ENCODE measurements around the gene PACRG. TPM values are rescaled to one million over a fixed set of nuclear protein-coding genes. Genes with fewer than 3 reads are reported as not detected.

PACRG gene
- total RNA-seq, 1 experiment from 2014 or later = 0.52 TPM

- H3K4me3 ChIP-seq (ENCODE audit: insufficient read depth, low read depth, low read length) = no peak overlapping the region
- no peaks in the 10 kb centered on the region for H3K27me3 ChIP-seq (ENCODE audit: control insufficient read depth, insufficient read depth, low read length)
- H3K36me3 ChIP-seq (replicated peaks; ENCODE audit: control insufficient read depth, insufficient read depth, low read length) = no peaks in the 10 kb centered on the region
- no peak for DNase-seq
Measured at GRCh38 chr6:162887981-162888689, 160.4 kb downstream of the PACRG start.

GRCh38 chr6:162889303-162889702 lies 161.5 kb downstream of the PACRG start:
- H3K36me3 ChIP-seq (replicated peaks; ENCODE audit: control insufficient read depth, insufficient read depth, low read length) = no peaks in the 10 kb centered on the region
- H3K27me3 ChIP-seq (ENCODE audit: control insufficient read depth, insufficient read depth, low read length) = no peaks in the 10 kb centered on the region
- H3K4me3 ChIP-seq (ENCODE audit: insufficient read depth, low read depth, low read length) = no peak overlapping the region
- DNase-seq = no peak

GRCh38 chr6:162898011-162898410 lies 170.2 kb downstream of the PACRG start:
- no peak overlapping the region for H3K4me3 ChIP-seq (ENCODE audit: insufficient read depth, low read depth, low read length)
- no peaks in the 10 kb centered on the region for H3K36me3 ChIP-seq (replicated peaks; ENCODE audit: control insufficient read depth, insufficient read depth, low read length)
- H3K27me3 ChIP-seq (ENCODE audit: control insufficient read depth, insufficient read depth, low read length) = no peaks in the 10 kb centered on the region

GRCh38 chr6:162899148-162899547 lies 171.4 kb downstream of the PACRG start:
- Histone ChIP-seq H3K4me3 (ENCODE audit: insufficient read depth, low read depth, low read length) (no peak overlapping the region), H3K36me3 (replicated peaks; ENCODE audit: control insufficient read depth, insufficient read depth, low read length) (no peaks in the 10 kb centered on the region), H3K27me3 (ENCODE audit: control insufficient read depth, insufficient read depth, low read length) (no peaks in the 10 kb centered on the region)
- DNase-seq = no peak

More at GRCh38 chr6:162898011-162898410, 170.2 kb downstream of the PACRG start:
- DNase-seq = no peak

- no peak for DNase-seq
- no peak overlapping the region for H3K4me3 ChIP-seq (ENCODE audit: insufficient read depth, low read depth, low read length)
- H3K27me3 ChIP-seq (ENCODE audit: control insufficient read depth, insufficient read depth, low read length) = no peaks in the 10 kb centered on the region
- no peaks in the 10 kb centered on the region for H3K36me3 ChIP-seq (replicated peaks; ENCODE audit: control insufficient read depth, insufficient read depth, low read length)
Measured at GRCh38 chr6:162900503-162900902, 172.7 kb downstream of the PACRG start.

GRCh38 chr6:162904069-162904663 lies 176.4 kb downstream of the PACRG start:
- no peaks in the 10 kb centered on the region for H3K27me3 ChIP-seq (ENCODE audit: control insufficient read depth, insufficient read depth, low read length)
- H3K4me3 ChIP-seq (ENCODE audit: insufficient read depth, low read depth, low read length) = no peak overlapping the region
- DNase-seq = no peak
- H3K36me3 ChIP-seq (replicated peaks; ENCODE audit: control insufficient read depth, insufficient read depth, low read length) = no peaks in the 10 kb centered on the region

GRCh38 chr6:162906479-162906878 lies 178.7 kb downstream of the PACRG start:
- Histone ChIP-seq H3K27me3 (ENCODE audit: control insufficient read depth, insufficient read depth, low read length) (no peaks in the 10 kb centered on the region), H3K4me3 (ENCODE audit: insufficient read depth, low read depth, low read length) (no peak overlapping the region), H3K36me3 (replicated peaks; ENCODE audit: control insufficient read depth, insufficient read depth, low read length) (no peaks in the 10 kb centered on the region)
- DNase-seq = no peak

GRCh38 chr6:162907876-162908481 lies 180.2 kb downstream of the PACRG start:
- Histone ChIP-seq H3K4me3 (ENCODE audit: insufficient read depth, low read depth, low read length) (no peak overlapping the region), H3K36me3 (replicated peaks; ENCODE audit: control insufficient read depth, insufficient read depth, low read length) (no peaks in the 10 kb centered on the region), H3K27me3 (ENCODE audit: control insufficient read depth, insufficient read depth, low read length) (no peaks in the 10 kb centered on the region)
- DNase-seq = no peak

GRCh38 chr6:162913206-162913605 lies 185.4 kb downstream of the PACRG start:
- DNase-seq = no peak
- Histone ChIP-seq H3K36me3 (replicated peaks; ENCODE audit: control insufficient read depth, insufficient read depth, low read length) (no peaks in the 10 kb centered on the region), H3K27me3 (ENCODE audit: control insufficient read depth, insufficient read depth, low read length) (no peaks in the 10 kb centered on the region), H3K4me3 (ENCODE audit: insufficient read depth, low read depth, low read length) (no peak overlapping the region)

- H3K4me3 ChIP-seq (ENCODE audit: insufficient read depth, low read depth, low read length) = no peak overlapping the region
- DNase-seq = no peak
- no peaks in the 10 kb centered on the region for H3K27me3 ChIP-seq (ENCODE audit: control insufficient read depth, insufficient read depth, low read length)
- no peaks in the 10 kb centered on the region for H3K36me3 ChIP-seq (replicated peaks; ENCODE audit: control insufficient read depth, insufficient read depth, low read length)
Measured at GRCh38 chr6:162917506-162917905, 189.7 kb downstream of the PACRG start.

- no peak for DNase-seq
- H3K27me3 ChIP-seq (ENCODE audit: control insufficient read depth, insufficient read depth, low read length) = no peaks in the 10 kb centered on the region
- no peaks in the 10 kb centered on the region for H3K36me3 ChIP-seq (replicated peaks; ENCODE audit: control insufficient read depth, insufficient read depth, low read length)
- H3K4me3 ChIP-seq (ENCODE audit: insufficient read depth, low read depth, low read length) = no peak overlapping the region
Measured at GRCh38 chr6:162921062-162921461, 193.3 kb downstream of the PACRG start.

GRCh38 chr6:162921510-162922040 lies 193.8 kb downstream of the PACRG start:
- no peak for DNase-seq
- H3K36me3 ChIP-seq (replicated peaks; ENCODE audit: control insufficient read depth, insufficient read depth, low read length) = no peaks in the 10 kb centered on the region
- no peak overlapping the region for H3K4me3 ChIP-seq (ENCODE audit: insufficient read depth, low read depth, low read length)
- H3K27me3 ChIP-seq (ENCODE audit: control insufficient read depth, insufficient read depth, low read length) = no peaks in the 10 kb centered on the region

- Histone ChIP-seq H3K36me3 (replicated peaks; ENCODE audit: control insufficient read depth, insufficient read depth, low read length) (no peaks in the 10 kb centered on the region), H3K4me3 (ENCODE audit: insufficient read depth, low read depth, low read length) (no peak overlapping the region), H3K27me3 (ENCODE audit: control insufficient read depth, insufficient read depth, low read length) (no peaks in the 10 kb centered on the region)
- DNase-seq = no peak
Measured at GRCh38 chr6:162922563-162923166, 194.9 kb downstream of the PACRG start.

- no peak overlapping the region for H3K4me3 ChIP-seq (ENCODE audit: insufficient read depth, low read depth, low read length)
- DNase-seq = no peak
- no peaks in the 10 kb centered on the region for H3K36me3 ChIP-seq (replicated peaks; ENCODE audit: control insufficient read depth, insufficient read depth, low read length)
Measured at GRCh38 chr6:162934844-162935243, 207.1 kb downstream of the PACRG start.

GRCh38 chr6:162940426-162940825 lies 212.7 kb downstream of the PACRG start:
- Histone ChIP-seq H3K36me3 (replicated peaks; ENCODE audit: control insufficient read depth, insufficient read depth, low read length) (no peaks in the 10 kb centered on the region), H3K4me3 (ENCODE audit: insufficient read depth, low read depth, low read length) (no peak overlapping the region), H3K27me3 (ENCODE audit: control insufficient read depth, insufficient read depth, low read length) (no peaks in the 10 kb centered on the region)
- no peak for DNase-seq

More at GRCh38 chr6:162934844-162935243, 207.1 kb downstream of the PACRG start:
- no peaks in the 10 kb centered on the region for H3K27me3 ChIP-seq (ENCODE audit: control insufficient read depth, insufficient read depth, low read length)

Measured in H7 (cell line).